Activated CD8-positive, alpha-beta T cell treated with anti-CD3 and anti-CD28 coated beads for 36 hours (primary cell): ENCODE measurements around the gene DSE. TPM values are rescaled to one million over a fixed set of nuclear protein-coding genes. Genes with fewer than 3 reads are reported as not detected.

Source experiments
- ATAC-seq: fragments of 200-7000 bp; cut with Tn5 transposase; one replicate; pipeline ENCODE4 v1.10.0; 2021; ENCODE audit warnings: mild to moderate bottlenecking, moderate library complexity
- CTCF ChIA-PET: fragments of 350-600 bp; sonication (Branson Sonifier 250); formaldehyde crosslinking; loops from one replicate; lab custom pipeline; 2021; ENCODE audit warnings: antibody characterized with exemption; lab: Charles Lee
- POLR2A ChIA-PET: fragments of 350-600 bp; sonication (Branson Sonifier 250); formaldehyde crosslinking; loops from one replicate; lab custom pipeline; 2021; ENCODE audit warnings: antibody characterized with exemption; lab: Charles Lee
- DNase-seq: peaks from one replicate; pipeline ENCODE4 v3.0.0-alpha.2; 2020
- H3K27ac Mint-ChIP-seq: one replicate; pipeline ENCODE4 v1.8.0; 2021; ENCODE audit warnings: mild to moderate bottlenecking, mixed read lengths
- H3K27me3 Mint-ChIP-seq: one replicate; pipeline ENCODE4 v1.8.0; 2021; ENCODE audit warnings: mixed read lengths
- H3K36me3 Mint-ChIP-seq: one replicate; pipeline ENCODE4 v1.8.0; 2021; ENCODE audit warnings: low read depth, mixed read lengths
- H3K4me1 Mint-ChIP-seq: one replicate; pipeline ENCODE4 v1.8.0; 2021; ENCODE audit warnings: low read depth, mixed read lengths
- H3K4me3 Mint-ChIP-seq: one replicate; pipeline ENCODE4 v1.8.0; 2021; ENCODE audit warnings: mild to moderate bottlenecking, moderate library complexity, mixed read lengths
- H3K9me3 Mint-ChIP-seq: one replicate; pipeline ENCODE4 v1.8.0; 2021; ENCODE audit warnings: mixed read lengths
- CTCF ChIP-seq: fragments of 200-600 bp; IDR thresholded peaks from one replicate; pipeline ENCODE4 v1.8.0; 2022; ENCODE audit warnings: antibody characterized with exemption, mild to moderate bottlenecking
- intact Hi-C: fragments of 100-400 bp; cut with micrococcal nuclease; formaldehyde crosslinking; loops from one replicate; pipeline ENCODE4 v1.10.0; 2022
- total RNA-seq, 2 experiments: library from RNA; stranded (reverse); gene quantifications; one replicate each; pipeline ENCODE4 v1.2.3, GENCODE V29; 2021

The DSE gene
- total RNA-seq, 2 experiments from 2014 or later, result 5.3 to 5.4 TPM

GRCh38 chr6:116379764-116380163 is 9.0 kb downstream of the DSE start:
- DNase-seq (no peak), ATAC-seq (no peak)
- no peaks in the 10 kb centered on the region for H3K4me1 Mint-ChIP-seq
- POLR2A ChIA-PET, result no interaction called here
- peaks cover 10% of the 10 kb centered on the region for H3K27me3 Mint-ChIP-seq
- CTCF ChIA-PET, result no interaction called here
- no peak overlapping the region for H3K27ac Mint-ChIP-seq
- no peaks in the 10 kb centered on the region for H3K9me3 Mint-ChIP-seq
- no peak overlapping the region for H3K4me3 Mint-ChIP-seq
- TF ChIP-seq CTCF, result no peak
- intact Hi-C loops, result no loop called here
- H3K36me3 Mint-ChIP-seq, result no peaks in the 10 kb centered on the region

GRCh38 chr6:116380346-116380745 is 9.6 kb downstream of the DSE start:
- ATAC-seq (no peak), DNase-seq (no peak)
- no peak for TF ChIP-seq CTCF
- intact Hi-C loops, result no loop called here
- H3K4me3 Mint-ChIP-seq, result no peak overlapping the region
- H3K27ac Mint-ChIP-seq, result no peak overlapping the region
- H3K27me3 Mint-ChIP-seq, result peaks cover 10% of the 10 kb centered on the region
- ChIA-PET POLR2A (no interaction called here), CTCF (no interaction called here)
- H3K36me3 Mint-ChIP-seq, result no peaks in the 10 kb centered on the region
- no peaks in the 10 kb centered on the region for H3K4me1 Mint-ChIP-seq
- no peaks in the 10 kb centered on the region for H3K9me3 Mint-ChIP-seq

- CTCF ChIA-PET, result no interaction called here
- DNase-seq, result no peak
- ATAC-seq, result no peak
- Mint-ChIP-seq H3K4me3 (no peak overlapping the region), H3K27me3 (peaks cover 9% of the 10 kb centered on the region), H3K4me1 (no peaks in the 10 kb centered on the region), H3K27ac (no peak overlapping the region), H3K36me3 (no peaks in the 10 kb centered on the region), H3K9me3 (no peaks in the 10 kb centered on the region)
- no peak for TF ChIP-seq CTCF
- POLR2A ChIA-PET, result no interaction called here
- intact Hi-C loops, result no loop called here
Measured at GRCh38 chr6:116381000-116381399, 10.3 kb downstream of the DSE start.

GRCh38 chr6:116382587-116382986 is 11.8 kb downstream of the DSE start:
- Mint-ChIP-seq H3K4me1 (peaks cover 9% of the 10 kb centered on the region), H3K4me3 (no peak overlapping the region), H3K27ac (no peak overlapping the region), H3K27me3 (peaks cover 2% of the 10 kb centered on the region), H3K9me3 (no peaks in the 10 kb centered on the region), H3K36me3 (no peaks in the 10 kb centered on the region)
- TF ChIP-seq CTCF, result no peak
- intact Hi-C loops, result no loop called here
- ChIA-PET POLR2A (no interaction called here), CTCF (no interaction called here)
- no peak for DNase-seq
- no peak for ATAC-seq

- Mint-ChIP-seq H3K4me1 (peaks cover 12% of the 10 kb centered on the region), H3K27ac (no peak overlapping the region), H3K9me3 (no peaks in the 10 kb centered on the region), H3K27me3 (no peaks in the 10 kb centered on the region), H3K36me3 (no peaks in the 10 kb centered on the region), H3K4me3 (no peak overlapping the region)
- CTCF ChIA-PET, result interaction anchor here (0.7 kb wide), 1 partner anchor 8 kb away, joined by 3 read pairs; no protein-coding TSS in a partner anchor
- POLR2A ChIA-PET, result interaction anchor here (0.8 kb wide), 1 partner anchor 26 kb away, joined by 3 read pairs; no protein-coding TSS in a partner anchor
- no peak for TF ChIP-seq CTCF
- intact Hi-C loops, result no loop called here
- no peak for DNase-seq
- no peak for ATAC-seq
Measured at GRCh38 chr6:116384727-116385458, 14.1 kb downstream of the DSE start.
